Measurements from ENCODE around the gene HPS5.

DNA sequence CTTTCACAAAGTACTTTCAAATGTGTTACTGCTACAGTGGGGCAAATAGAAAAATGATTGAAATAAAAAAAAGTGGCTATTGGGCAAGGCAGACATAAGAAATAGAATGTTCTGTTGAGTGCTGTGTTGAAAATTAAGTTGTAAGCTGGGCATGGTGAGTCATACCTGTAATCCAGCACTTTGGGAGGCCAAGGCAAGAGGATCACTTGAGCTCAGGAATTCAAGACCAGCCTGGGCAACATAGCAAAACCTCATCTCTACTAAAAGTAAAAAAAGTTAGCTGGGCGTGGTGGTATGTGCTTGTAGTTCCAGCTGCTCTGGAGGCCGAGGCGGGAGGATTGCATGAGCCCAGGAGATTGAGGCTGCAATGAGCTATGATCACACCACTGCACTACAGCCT lies 45.5 kb upstream of the HPS5 start:
- TF ChIP-seq, protein P1, sequence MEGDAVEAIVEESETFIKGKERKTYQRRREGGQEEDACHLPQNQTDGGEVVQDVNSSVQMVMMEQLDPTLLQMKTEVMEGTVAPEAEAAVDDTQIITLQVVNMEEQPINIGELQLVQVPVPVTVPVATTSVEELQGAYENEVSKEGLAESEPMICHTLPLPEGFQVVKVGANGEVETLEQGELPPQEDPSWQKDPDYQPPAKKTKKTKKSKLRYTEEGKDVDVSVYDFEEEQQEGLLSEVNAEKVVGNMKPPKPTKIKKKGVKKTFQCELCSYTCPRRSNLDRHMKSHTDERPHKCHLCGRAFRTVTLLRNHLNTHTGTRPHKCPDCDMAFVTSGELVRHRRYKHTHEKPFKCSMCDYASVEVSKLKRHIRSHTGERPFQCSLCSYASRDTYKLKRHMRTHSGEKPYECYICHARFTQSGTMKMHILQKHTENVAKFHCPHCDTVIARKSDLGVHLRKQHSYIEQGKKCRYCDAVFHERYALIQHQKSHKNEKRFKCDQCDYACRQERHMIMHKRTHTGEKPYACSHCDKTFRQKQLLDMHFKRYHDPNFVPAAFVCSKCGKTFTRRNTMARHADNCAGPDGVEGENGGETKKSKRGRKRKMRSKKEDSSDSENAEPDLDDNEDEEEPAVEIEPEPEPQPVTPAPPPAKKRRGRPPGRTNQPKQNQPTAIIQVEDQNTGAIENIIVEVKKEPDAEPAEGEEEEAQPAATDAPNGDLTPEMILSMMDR (IDR thresholded peaks at IDR 0.05), result no peak
- TF ChIP-seq POLR2A (IDR thresholded peaks at IDR 0.05) (no peak), POLR2AphosphoS5 (IDR thresholded peaks at IDR 0.05) (no peak)

All from breast epithelium (tissue), 3 donors.